ENCODE data around the gene RAB31.
"Not testable (repeated sequence)": the region's sequence is repeated elsewhere in the genome, so short reads cannot be mapped to it uniquely, and the experiment has no call there.

RAB31 gene

GRCh38 chr18:9898792-9899549 lies 190.9 kb downstream of the RAB31 start:
- Histone ChIP-seq H3K9me3 (replicated peaks in 1 of 2; ENCODE audit: control insufficient read depth in 2 of 2, insufficient read depth in 1 of 2, low read depth in 1 of 2, low read length in 2 of 2) (no peaks in the 10 kb centered on the region), H3K36me3 (replicated peaks in 1 of 2; ENCODE audit: control insufficient read depth in 2 of 2, insufficient read depth in 2 of 2, low read length in 2 of 2) (no peaks in the 10 kb centered on the region), H2BK12ac (ENCODE audit: low read length) (no peak overlapping the region), H4K91ac (ENCODE audit: low read depth, low read length, poor library complexity) (no peak overlapping the region), H4K8ac (ENCODE audit: low read depth, low read length) (no peak overlapping the region), H2BK120ac (ENCODE audit: low read depth, low read length) (no peak overlapping the region), H3K27me3 (ENCODE audit: control insufficient read depth in 3 of 3, insufficient read depth in 3 of 3, low read depth in 1 of 3, low read length in 3 of 3) (no peaks in the 10 kb centered on the region), H3K4me2 (ENCODE audit: insufficient read depth, low read length, poor library complexity, severe bottlenecking) (no peak overlapping the region), H3K27ac (replicated peaks; ENCODE audit: low read length) (no peak overlapping the region), H3K4ac (ENCODE audit: low read length) (no peak overlapping the region), H3K18ac (ENCODE audit: low read length) (no peak overlapping the region), H2BK15ac (ENCODE audit: low read length) (no peak overlapping the region), H2AFZ (ENCODE audit: low read length) (no peak overlapping the region), H2BK5ac (ENCODE audit: low read length) (no peak overlapping the region), H3K4me3 (ENCODE audit: low read length in 2 of 2) (no peak overlapping the region), H3K14ac (ENCODE audit: low read length) (no peak overlapping the region), H3K4me1 (ENCODE audit: control insufficient read depth in 2 of 2, insufficient read depth in 1 of 2, low read depth in 1 of 2, low read length in 2 of 2) (no peaks in the 10 kb centered on the region), H3K79me1 (ENCODE audit: low read depth, low read length) (no peaks in the 10 kb centered on the region), H3K23ac (ENCODE audit: low read depth, low read length, poor library complexity) (no peak overlapping the region), H3K9ac (ENCODE audit: low read depth, low read length, poor library complexity) (no peak overlapping the region), H2AK5ac (ENCODE audit: low read depth, low read length) (no peak overlapping the region)
- 100% methylated on average over 1 to 2 of the region's 11 CpGs for WGBS, 2 donors (ENCODE audit: extremely low coverage in 2 of 2, insufficient read length in 2 of 2, insufficient replicate concordance in 1 of 2)
- DNase-seq (ENCODE audit: low spot score): no peak

- H3K27ac ChIP-seq (replicated peaks; ENCODE audit: low read length): not testable (repeated sequence)
Observed at GRCh38 chr18:9899550-9899930, 191.4 kb downstream of the RAB31 start.

DNA sequence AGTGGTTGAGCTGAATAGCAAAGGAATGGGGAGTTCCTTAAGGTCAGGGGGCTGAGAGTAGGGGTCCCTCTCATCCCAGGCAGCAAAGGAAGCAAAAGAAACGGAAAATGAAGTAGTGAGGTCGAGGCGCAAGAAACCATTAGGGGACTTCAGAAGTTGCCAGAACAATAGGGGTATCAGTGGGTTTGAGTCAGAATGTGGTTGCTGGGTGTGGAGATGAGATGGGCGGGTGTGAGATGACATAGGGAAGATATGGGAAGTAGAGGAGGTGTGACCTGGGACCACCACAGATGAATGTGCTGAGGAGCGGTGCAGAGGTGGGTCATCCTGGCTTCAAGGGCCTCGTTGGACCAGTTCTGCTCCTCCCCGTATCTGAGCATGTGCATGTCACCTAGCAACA lies 192.6 kb downstream of the RAB31 start:
- Histone ChIP-seq H3K36me3 (replicated peaks in 1 of 2; ENCODE audit: control insufficient read depth in 2 of 2, insufficient read depth in 2 of 2, low read length in 2 of 2) (no peaks in the 10 kb centered on the region), H3K9ac (ENCODE audit: low read depth, low read length, poor library complexity) (no peak overlapping the region), H2BK12ac (ENCODE audit: low read length) (no peak overlapping the region), H3K23ac (ENCODE audit: low read depth, low read length, poor library complexity) (no peak overlapping the region), H3K4ac (ENCODE audit: low read length) (no peak overlapping the region), H3K9me3 (replicated peaks in 1 of 2; ENCODE audit: control insufficient read depth in 2 of 2, insufficient read depth in 1 of 2, low read depth in 1 of 2, low read length in 2 of 2) (no peaks in the 10 kb centered on the region), H3K14ac (ENCODE audit: low read length) (no peak overlapping the region), H3K18ac (ENCODE audit: low read length) (no peak overlapping the region), H2AK5ac (ENCODE audit: low read depth, low read length) (no peak overlapping the region), H2BK15ac (ENCODE audit: low read length) (no peak overlapping the region), H3K27ac (replicated peaks; ENCODE audit: low read length) (no peak overlapping the region), H2AFZ (ENCODE audit: low read length) (no peak overlapping the region), H3K4me3 (ENCODE audit: low read length in 2 of 2) (no peak overlapping the region), H3K4me1 (ENCODE audit: control insufficient read depth in 2 of 2, insufficient read depth in 1 of 2, low read depth in 1 of 2, low read length in 2 of 2) (no peaks in the 10 kb centered on the region), H3K79me1 (ENCODE audit: low read depth, low read length) (no peaks in the 10 kb centered on the region), H4K8ac (ENCODE audit: low read depth, low read length) (no peak overlapping the region), H2BK5ac (ENCODE audit: low read length) (no peak overlapping the region), H3K27me3 (ENCODE audit: control insufficient read depth in 3 of 3, insufficient read depth in 3 of 3, low read depth in 1 of 3, low read length in 3 of 3) (no peaks in the 10 kb centered on the region), H2BK120ac (ENCODE audit: low read depth, low read length) (no peak overlapping the region), H4K91ac (ENCODE audit: low read depth, low read length, poor library complexity) (no peak overlapping the region), H3K4me2 (ENCODE audit: insufficient read depth, low read length, poor library complexity, severe bottlenecking) (no peak overlapping the region)
- DNase-seq (ENCODE audit: low spot score): no peak
- WGBS, 2 donors (ENCODE audit: extremely low coverage in 2 of 2, insufficient read length in 2 of 2, insufficient replicate concordance in 1 of 2): no CpG with 5 or more reads among the region's 7 CpGs

More at GRCh38 chr18:9899550-9899930, 191.4 kb downstream of the RAB31 start:
- H3K79me1 ChIP-seq (ENCODE audit: low read depth, low read length); H2BK5ac ChIP-seq (ENCODE audit: low read length); H3K4ac ChIP-seq (ENCODE audit: low read length); H3K27me3 ChIP-seq (ENCODE audit: control insufficient read depth in 3 of 3, insufficient read depth in 3 of 3, low read depth in 1 of 3, low read length in 3 of 3); H2AFZ ChIP-seq (ENCODE audit: low read length); H3K9me3 ChIP-seq (replicated peaks in 1 of 2; ENCODE audit: control insufficient read depth in 2 of 2, insufficient read depth in 1 of 2, low read depth in 1 of 2, low read length in 2 of 2); H3K36me3 ChIP-seq (replicated peaks in 1 of 2; ENCODE audit: control insufficient read depth in 2 of 2, insufficient read depth in 2 of 2, low read length in 2 of 2); H3K4me2 ChIP-seq (ENCODE audit: insufficient read depth, low read length, poor library complexity, severe bottlenecking); DNase-seq (ENCODE audit: low spot score); H4K8ac ChIP-seq (ENCODE audit: low read depth, low read length); H4K91ac ChIP-seq (ENCODE audit: low read depth, low read length, poor library complexity); H3K23ac ChIP-seq (ENCODE audit: low read depth, low read length, poor library complexity); H3K4me1 ChIP-seq (ENCODE audit: control insufficient read depth in 2 of 2, insufficient read depth in 1 of 2, low read depth in 1 of 2, low read length in 2 of 2); H2AK5ac ChIP-seq (ENCODE audit: low read depth, low read length); H2BK15ac ChIP-seq (ENCODE audit: low read length); H3K18ac ChIP-seq (ENCODE audit: low read length); H3K4me3 ChIP-seq (ENCODE audit: low read length in 2 of 2); H2BK120ac ChIP-seq (ENCODE audit: low read depth, low read length); H3K14ac ChIP-seq (ENCODE audit: low read length); H2BK12ac ChIP-seq (ENCODE audit: low read length); H3K9ac ChIP-seq (ENCODE audit: low read depth, low read length, poor library complexity): not testable (repeated sequence)
- no CpG with 5 or more reads among the region's 1 CpG for WGBS, 2 donors (ENCODE audit: extremely low coverage in 2 of 2, insufficient read length in 2 of 2, insufficient replicate concordance in 1 of 2)

- Histone ChIP-seq H4K8ac (ENCODE audit: low read depth, low read length) (no peak overlapping the region), H3K9ac (ENCODE audit: low read depth, low read length, poor library complexity) (no peak overlapping the region), H3K36me3 (replicated peaks in 1 of 2; ENCODE audit: control insufficient read depth in 2 of 2, insufficient read depth in 2 of 2, low read length in 2 of 2) (no peaks in the 10 kb centered on the region), H2AK5ac (ENCODE audit: low read depth, low read length) (no peak overlapping the region), H3K23ac (ENCODE audit: low read depth, low read length, poor library complexity) (no peak overlapping the region), H2BK120ac (ENCODE audit: low read depth, low read length) (no peak overlapping the region), H3K4ac (ENCODE audit: low read length) (no peak overlapping the region), H2AFZ (ENCODE audit: low read length) (no peak overlapping the region), H3K4me1 (ENCODE audit: control insufficient read depth in 2 of 2, insufficient read depth in 1 of 2, low read depth in 1 of 2, low read length in 2 of 2) (no peaks in the 10 kb centered on the region), H2BK5ac (ENCODE audit: low read length) (no peak overlapping the region), H3K27me3 (ENCODE audit: control insufficient read depth in 3 of 3, insufficient read depth in 3 of 3, low read depth in 1 of 3, low read length in 3 of 3) (no peaks in the 10 kb centered on the region), H3K14ac (ENCODE audit: low read length) (no peak overlapping the region), H2BK15ac (ENCODE audit: low read length) (no peak overlapping the region), H3K27ac (replicated peaks; ENCODE audit: low read length) (no peak overlapping the region), H2BK12ac (ENCODE audit: low read length) (no peak overlapping the region), H3K18ac (ENCODE audit: low read length) (no peak overlapping the region), H3K4me2 (ENCODE audit: insufficient read depth, low read length, poor library complexity, severe bottlenecking) (no peak overlapping the region), H3K79me1 (ENCODE audit: low read depth, low read length) (no peaks in the 10 kb centered on the region), H4K91ac (ENCODE audit: low read depth, low read length, poor library complexity) (no peak overlapping the region), H3K4me3 (ENCODE audit: low read length in 2 of 2) (no peak overlapping the region), H3K9me3 (replicated peaks in 1 of 2; ENCODE audit: control insufficient read depth in 2 of 2, insufficient read depth in 1 of 2, low read depth in 1 of 2, low read length in 2 of 2) (no peaks in the 10 kb centered on the region)
- WGBS, 2 donors (ENCODE audit: extremely low coverage in 2 of 2, insufficient read length in 2 of 2, insufficient replicate concordance in 1 of 2): no CpG with 5 or more reads among the region's 3 CpGs
- no peak for DNase-seq (ENCODE audit: low spot score)
Observed at GRCh38 chr18:9901377-9901776, 193.3 kb downstream of the RAB31 start.
